Thoracic aorta (tissue), 2 donors: ENCODE results near the gene C20orf96. TPM values are rescaled to one million over a fixed set of nuclear protein-coding genes. Genes with fewer than 3 reads are reported as not detected.
A peak's percentile ranks its signal among the peaks of the same experiment; 100 is the strongest.
"Not testable (repeated sequence)": the region's sequence is repeated elsewhere in the genome, so short reads cannot be mapped to it uniquely, and the experiment has no call there.

Experiments used
- ATAC-seq: fragments of 150-250 bp; one replicate; pipeline ENCODE4 v1.8.0; 2017; ENCODE audit warnings: low read depth; ENCODE audit not compliant: insufficient number of reproducible peaks, low FRiP score
- DNase-seq: peaks from one replicate; pipeline ENCODE4 v3.0.0-alpha.2; 2020; ENCODE audit warnings: low spot score
- H3K27ac ChIP-seq, 2 donors: fragments of 200-600 bp; sonication (generic); 1 replicate in 1 of 2; 2 replicates in 1 of 2; pipeline ENCODE4 v1.5.1; 2016; ENCODE audit warnings: mild to moderate bottlenecking in 2 of 2, moderate library complexity in 2 of 2
- H3K27me3 ChIP-seq: fragments of 200-600 bp; sonication (generic); replicated peaks from 2 replicates; pipeline ENCODE4 v1.6.0; 2016; ENCODE audit warnings: mild to moderate bottlenecking; ENCODE audit not compliant: insufficient read depth
- H3K36me3 ChIP-seq: fragments of 200-600 bp; sonication (generic); one replicate; pipeline ENCODE4 v1.5.1; 2016
- H3K4me1 ChIP-seq, 2 donors: fragments of 200-600 bp; sonication (generic); 1 replicate in 1 of 2; 2 replicates in 1 of 2; pipeline versions ENCODE4 v1.5.1 to v1.6.0; 2016; ENCODE audit warnings: low read depth in 2 of 2, mild to moderate bottlenecking in 1 of 2; ENCODE audit not compliant: control insufficient read depth in 1 of 2
- H3K4me3 ChIP-seq: fragments of 200-600 bp; sonication (generic); 2 replicates; pipeline ENCODE4 v1.5.1; 2016; ENCODE audit warnings: mild to moderate bottlenecking
- H3K9me3 ChIP-seq: fragments of 200-600 bp; sonication (generic); 2 replicates; pipeline ENCODE4 v1.5.1; 2016
- total RNA-seq, 2 donors: library from RNA; depleted of rRNA; stranded (reverse); fragments of >200 nt; gene quantifications; one replicate each; pipeline versions ENCODE4 v1.1.0 to v1.2.3, GENCODE V29; 2016
- TF ChIP-seq, protein P1 (sequence below): fragments of 200-600 bp; sonication (generic); IDR thresholded peaks from one replicate; pipeline ENCODE4 v1.5.1; 2019; ENCODE audit warnings: antibody characterized with exemption

The C20orf96 gene
- total RNA-seq, result 1 to 10 TPM in 1 of 2 donors, under 1 TPM in 1; 0.92 to 6.2 TPM

GRCh38 chr20:290084-290831 is at the start of gene C20orf96:
TSS of gene C20orf96 (minus strand) at chr20:290750. CDS start at chr20:290610, 140 bp downstream.
- Histone ChIP-seq H3K36me3 (no peaks in the 10 kb centered on the region), H3K9me3 (no peaks in the 10 kb centered on the region), H3K4me1 (peaks cover 0 to 18% of the 10 kb centered on the region in 2 donors), H3K27ac (peak within 1 kb of the TSS; percentile 68 to 78), H3K4me3 (peak within 1 kb of the TSS; percentile 85), H3K27me3 (no peaks in the 10 kb centered on the region)
- peak; percentile 83 for ATAC-seq
- TF ChIP-seq, protein P1, sequence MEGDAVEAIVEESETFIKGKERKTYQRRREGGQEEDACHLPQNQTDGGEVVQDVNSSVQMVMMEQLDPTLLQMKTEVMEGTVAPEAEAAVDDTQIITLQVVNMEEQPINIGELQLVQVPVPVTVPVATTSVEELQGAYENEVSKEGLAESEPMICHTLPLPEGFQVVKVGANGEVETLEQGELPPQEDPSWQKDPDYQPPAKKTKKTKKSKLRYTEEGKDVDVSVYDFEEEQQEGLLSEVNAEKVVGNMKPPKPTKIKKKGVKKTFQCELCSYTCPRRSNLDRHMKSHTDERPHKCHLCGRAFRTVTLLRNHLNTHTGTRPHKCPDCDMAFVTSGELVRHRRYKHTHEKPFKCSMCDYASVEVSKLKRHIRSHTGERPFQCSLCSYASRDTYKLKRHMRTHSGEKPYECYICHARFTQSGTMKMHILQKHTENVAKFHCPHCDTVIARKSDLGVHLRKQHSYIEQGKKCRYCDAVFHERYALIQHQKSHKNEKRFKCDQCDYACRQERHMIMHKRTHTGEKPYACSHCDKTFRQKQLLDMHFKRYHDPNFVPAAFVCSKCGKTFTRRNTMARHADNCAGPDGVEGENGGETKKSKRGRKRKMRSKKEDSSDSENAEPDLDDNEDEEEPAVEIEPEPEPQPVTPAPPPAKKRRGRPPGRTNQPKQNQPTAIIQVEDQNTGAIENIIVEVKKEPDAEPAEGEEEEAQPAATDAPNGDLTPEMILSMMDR, result peak; percentile 52
- peak; percentile 60 for DNase-seq

- H3K27ac ChIP-seq, H3K4me3 ChIP-seq, DNase-seq, ATAC-seq, H3K27me3 ChIP-seq, H3K36me3 ChIP-seq, H3K9me3 ChIP-seq, H3K4me1 ChIP-seq: not testable (repeated sequence)
Measured at GRCh38 chr20:336040-336439, 45.5 kb upstream of the C20orf96 start.

DNA sequence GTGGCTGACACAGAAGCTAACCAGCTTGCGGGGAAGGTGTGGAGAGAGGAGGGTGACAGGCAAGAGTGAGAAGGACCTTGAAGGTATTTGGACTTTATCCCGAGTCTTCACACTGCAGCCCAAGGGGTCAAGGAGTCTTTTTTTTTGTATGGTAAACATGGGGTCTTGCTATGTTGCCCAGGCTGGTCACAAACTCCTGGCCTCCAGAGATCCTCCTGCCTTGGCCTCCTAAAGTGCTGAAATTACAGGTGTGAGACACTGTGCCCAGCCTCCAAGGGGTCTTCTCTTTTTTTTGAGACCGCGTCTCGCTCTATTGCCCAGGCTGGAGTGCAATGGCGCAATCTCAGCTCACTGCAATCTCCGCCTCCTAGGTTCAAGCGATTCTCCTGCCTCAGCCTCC is 44.0 kb upstream of the C20orf96 start:
- Histone ChIP-seq H3K9me3 (no peaks in the 10 kb centered on the region), H3K27me3 (no peaks in the 10 kb centered on the region), H3K36me3 (no peaks in the 10 kb centered on the region), H3K27ac (no peak overlapping the region), H3K4me3 (no peak overlapping the region), H3K4me1 (peaks cover 0 to 8% of the 10 kb centered on the region in 2 donors)
- no peak for DNase-seq
- TF ChIP-seq, protein P1, result no peak
- no peak for ATAC-seq

DNA sequence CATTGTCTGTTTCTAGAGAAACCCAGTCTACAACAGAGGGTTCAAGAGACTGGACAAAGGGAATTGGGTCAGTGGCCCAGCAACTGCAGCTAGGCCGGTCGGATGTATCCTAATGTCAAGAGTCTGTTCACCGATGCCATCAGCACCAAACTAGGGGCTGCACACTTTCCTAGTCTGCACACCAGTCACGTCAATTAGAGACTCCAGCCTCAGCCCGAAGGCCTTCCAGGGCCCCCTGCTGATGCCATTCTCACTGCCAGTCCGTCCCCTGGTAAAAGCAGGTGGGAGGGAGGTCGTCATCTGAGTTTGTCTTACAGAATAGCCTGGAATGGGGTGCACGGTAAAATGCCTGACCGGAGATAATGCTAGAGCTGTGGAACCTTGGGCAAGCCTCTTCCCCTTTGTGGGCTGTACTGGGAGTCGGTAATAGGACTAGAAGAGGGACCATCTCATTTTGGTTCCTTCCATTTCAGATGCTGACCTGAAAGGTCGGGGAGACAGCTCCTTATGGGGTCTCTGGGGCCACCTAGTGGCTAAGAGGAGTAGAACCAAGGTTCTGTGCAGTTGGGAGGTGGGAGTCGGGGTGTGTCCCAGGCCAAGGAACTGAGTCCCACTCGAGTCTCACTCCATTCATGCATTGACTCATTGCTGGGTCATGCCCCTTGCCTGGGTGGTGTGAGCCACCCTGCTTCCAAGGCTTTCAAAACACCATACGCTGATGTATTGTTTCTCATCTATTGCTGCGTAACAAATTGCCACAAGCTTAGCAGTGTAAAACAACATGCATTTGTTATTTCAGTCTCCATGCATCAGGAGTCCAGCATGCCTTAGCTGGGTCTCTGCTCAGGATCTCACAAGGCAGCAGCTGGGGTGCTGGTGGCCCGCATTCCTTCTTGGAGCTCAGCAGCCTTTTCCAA is 39.9 kb upstream of the C20orf96 start:
- Histone ChIP-seq H3K4me1 (peaks cover 0 to 15% of the 10 kb centered on the region in 2 donors), H3K36me3 (no peaks in the 10 kb centered on the region), H3K9me3 (no peaks in the 10 kb centered on the region), H3K27ac (no peak overlapping the region), H3K4me3 (no peak overlapping the region), H3K27me3 (no peaks in the 10 kb centered on the region)
- no peak for ATAC-seq
- DNase-seq, result no peak
- TF ChIP-seq, protein P1, result peak; percentile 87

DNA sequence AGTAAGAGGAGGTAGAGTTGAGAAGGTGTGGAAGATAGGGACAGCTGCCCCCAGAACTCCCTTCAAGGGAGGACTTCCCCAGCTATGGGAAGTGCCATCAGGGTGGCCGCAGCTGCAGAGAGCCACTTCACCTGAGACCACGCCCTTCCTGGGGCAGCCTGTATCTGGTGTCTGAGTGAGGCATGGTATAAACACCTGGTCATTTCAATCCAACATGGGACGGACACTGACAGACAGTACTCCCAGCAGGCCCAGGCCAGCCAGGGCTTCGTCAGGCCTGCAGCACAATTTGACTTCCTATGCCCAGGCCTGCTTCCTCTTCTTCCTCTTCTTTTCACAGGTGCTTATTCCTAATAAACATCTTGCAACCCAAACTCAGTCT is 39.3 kb upstream of the C20orf96 start:
- DNase-seq (no peak), ATAC-seq (no peak)
- Histone ChIP-seq H3K4me1 (peaks cover 0 to 15% of the 10 kb centered on the region in 2 donors), H3K27ac (peak overlapping the region in 1 of 2 donors; percentile 40), H3K36me3 (no peaks in the 10 kb centered on the region), H3K4me3 (no peak overlapping the region), H3K9me3 (no peaks in the 10 kb centered on the region), H3K27me3 (no peaks in the 10 kb centered on the region)
- TF ChIP-seq, protein P1, result no peak
